SK-N-SH (cell line): ENCODE measurements around the gene FXYD5. TPM values are rescaled to one million over a fixed set of nuclear protein-coding genes. Genes with fewer than 3 reads are reported as not detected.

Experiments
- CTCF ChIA-PET: fragments of 300-600, 350-600 bp; formaldehyde crosslinking; extraction: SDS; loops from one replicate; lab custom pipeline; 2021; lab: Yijun Ruan, JAX
- POLR2A ChIA-PET: fragments of 350-600 bp; sonication (Branson Sonifier 250); formaldehyde crosslinking; extraction: SDS; loops from one replicate; lab custom pipeline; 2020; ENCODE audit warnings: antibody characterized with exemption, inconsistent platforms; lab: Yijun Ruan, JAX
- DNase-seq: peaks from one replicate; pipeline ENCODE4 v3.0.0; 2012
- H2AFZ ChIP-seq: fragments of 200-600 bp; sonication (generic); 2 replicates; pipeline ENCODE4 v1.8.1; 2016; ENCODE audit warnings: antibody characterized with exemption, mild to moderate bottlenecking, low read depth
- H3F3A ChIP-seq: fragments of 200-600 bp; sonication (generic); replicated peaks from 2 replicates; pipeline ENCODE3; 2016; ENCODE audit warnings: antibody characterized with exemption, mild to moderate bottlenecking; ENCODE audit not compliant: insufficient read depth
- H3K27ac ChIP-seq, 2 experiments: fragments of 200-500 bp in 1 of 2; fragments of 200-600 bp in 1 of 2; sonication (Bioruptor generic) in 1 of 2; sonication (generic), shearing (Covaris generic) in 1 of 2; 2 replicates each; pipeline versions ENCODE4 v1.5.1 to v1.6.1; 2014 to 2016; ENCODE audit warnings: low read depth in 2 of 2, inconsistent platforms in 1 of 2, low read length in 1 of 2, mild to moderate bottlenecking in 1 of 2, mixed read lengths in 1 of 2
- H3K27me3 ChIP-seq: fragments of 200-600 bp; sonication (generic), shearing (Covaris generic); 2 replicates; pipeline ENCODE4 v1.6.1; 2016; ENCODE audit warnings: mixed run types; ENCODE audit not compliant: insufficient read depth
- H3K36me3 ChIP-seq, 2 experiments: fragments of 200-500 bp in 1 of 2; fragments of 200-600 bp in 1 of 2; sonication (Bioruptor generic) in 1 of 2; sonication (generic) in 1 of 2; replicated peaks in 1 of 2; 2 replicates each; pipeline versions ENCODE3 to v1.5.1; 2014 to 2016; ENCODE audit warnings: low read length in 1 of 2, mild to moderate bottlenecking in 1 of 2; ENCODE audit not compliant: insufficient read depth in 2 of 2, control insufficient read depth in 1 of 2
- H3K4me1 ChIP-seq, 2 experiments: fragments of 200-500 bp in 1 of 2; fragments of 200-600 bp in 1 of 2; sonication (Bioruptor generic) in 1 of 2; sonication (generic), shearing (Covaris generic) in 1 of 2; 2 replicates each; pipeline versions ENCODE4 v1.5.1 to v1.6.1; 2014 to 2016; ENCODE audit warnings: low read depth in 1 of 2, low read length in 1 of 2, mixed run types in 1 of 2; ENCODE audit not compliant: insufficient read depth in 2 of 2, control insufficient read depth in 1 of 2
- H3K4me2 ChIP-seq: fragments of 200-600 bp; sonication (generic), shearing (Covaris generic); 2 replicates; pipeline ENCODE4 v1.6.1; 2017; ENCODE audit warnings: mixed run types
- H3K4me3 ChIP-seq, 2 experiments: fragments of 200-500 bp in 1 of 2; fragments of 200-600 bp in 1 of 2; sonication (Bioruptor generic) in 1 of 2; sonication (generic), shearing (Covaris generic) in 1 of 2; 2 replicates each; pipeline versions ENCODE4 v1.5.1 to v1.8.1; 2014 to 2016; ENCODE audit warnings: low read depth in 2 of 2, inconsistent platforms in 1 of 2, low read length in 1 of 2, mild to moderate bottlenecking in 1 of 2, mixed read lengths in 1 of 2, moderate library complexity in 1 of 2
- H3K79me2 ChIP-seq: fragments of 200-600 bp; sonication (generic); 2 replicates; pipeline ENCODE4 v1.8.1; 2017; ENCODE audit warnings: mild to moderate bottlenecking; ENCODE audit not compliant: insufficient read depth
- H3K9ac ChIP-seq: fragments of 200-600 bp; sonication (generic); 2 replicates; pipeline ENCODE4 v1.6.1; 2017; ENCODE audit warnings: mixed run types
- H3K9me2 ChIP-seq: fragments of 200-600 bp; sonication (generic); 2 replicates; pipeline ENCODE4 v1.6.1; 2017; ENCODE audit warnings: mixed run types
- H3K9me3 ChIP-seq: fragments of 200-600 bp; sonication (generic); 2 replicates; pipeline ENCODE4 v1.6.1; 2017; ENCODE audit warnings: mixed run types, mild to moderate bottlenecking, moderate library complexity
- H4K20me1 ChIP-seq: fragments of 200-600 bp; sonication (generic); 2 replicates; pipeline ENCODE4 v1.6.1; 2017; ENCODE audit warnings: mild to moderate bottlenecking, mixed run types; ENCODE audit not compliant: insufficient read depth
- EP300 ChIP-seq, 2 experiments: IDR thresholded peaks; 2 replicates each; pipeline versions ENCODE4 v1.4.0 to v1.6.1; 2012; ENCODE audit warnings: borderline replicate concordance in 1 of 2, low read depth in 1 of 2, low read length in 1 of 2
- MEF2A ChIP-seq: IDR thresholded peaks from 2 replicates; pipeline ENCODE4 v1.4.0; 2012; ENCODE audit warnings: low read depth, borderline replicate concordance
- MXI1 ChIP-seq: IDR thresholded peaks from 2 replicates; pipeline ENCODE4 v1.6.1; 2012; ENCODE audit warnings: mild to moderate bottlenecking, low read depth, low read length, improper control_type of control experiment
- NFIC ChIP-seq: IDR thresholded peaks from 2 replicates; pipeline ENCODE4 v1.4.0; 2012; ENCODE audit warnings: borderline replicate concordance
- POLR2AphosphoS5 ChIP-seq: IDR thresholded peaks from 2 replicates; pipeline ENCODE4 v1.6.1; 2012; ENCODE audit warnings: low read depth, low read length
- RAD21 ChIP-seq: IDR thresholded peaks from 2 replicates; pipeline ENCODE4 v1.6.1; 2012; ENCODE audit warnings: mild to moderate bottlenecking, low read length
- SIN3A ChIP-seq: IDR thresholded peaks from 2 replicates; pipeline ENCODE4 v1.6.1; 2012; ENCODE audit warnings: low read depth, mild to moderate bottlenecking, low read length, moderate library complexity, borderline replicate concordance
- TEAD4 ChIP-seq: IDR thresholded peaks from 2 replicates; pipeline ENCODE4 v1.4.0; 2012; ENCODE audit warnings: mild to moderate bottlenecking, borderline replicate concordance; ENCODE audit not compliant: insufficient read depth
- WGBS: methylation state at CpG from one replicate; pipeline ENCODE4 v1.1.6; 2017; ENCODE audit warnings: low lambda C conversion rate; 5-methylcytosine and 5-hydroxymethylcytosine counted together
- polyA plus RNA-seq, 3 experiments: library from polyadenylated mRNA; depleted of rRNA; stranded (reverse); fragments of >200 nt; gene quantifications; 2 replicates each; pipeline ENCODE4 v1.2.3, GENCODE V29; 2012
- TF ChIP-seq, protein P1 (sequence below): IDR thresholded peaks from 2 replicates; pipeline ENCODE4 v1.4.0; 2012; ENCODE audit warnings: low read depth, borderline replicate concordance
- TF ChIP-seq, protein P2 (sequence below): IDR thresholded peaks from 2 replicates; pipeline ENCODE4; 2012
- TF ChIP-seq, protein P3 (sequence below): IDR thresholded peaks from 2 replicates; pipeline ENCODE4 v1.4.0; 2012; ENCODE audit warnings: low read depth, borderline replicate concordance
- TF ChIP-seq, protein P4 (sequence below): IDR thresholded peaks from 2 replicates; pipeline ENCODE4 v1.6.1; 2012; ENCODE audit warnings: mild to moderate bottlenecking, low read depth, low read length, moderate library complexity

The FXYD5 gene
- polyA plus RNA-seq, 1 of the 3 experiments (the other 2 are of a cell fraction): 195 TPM

DNA sequence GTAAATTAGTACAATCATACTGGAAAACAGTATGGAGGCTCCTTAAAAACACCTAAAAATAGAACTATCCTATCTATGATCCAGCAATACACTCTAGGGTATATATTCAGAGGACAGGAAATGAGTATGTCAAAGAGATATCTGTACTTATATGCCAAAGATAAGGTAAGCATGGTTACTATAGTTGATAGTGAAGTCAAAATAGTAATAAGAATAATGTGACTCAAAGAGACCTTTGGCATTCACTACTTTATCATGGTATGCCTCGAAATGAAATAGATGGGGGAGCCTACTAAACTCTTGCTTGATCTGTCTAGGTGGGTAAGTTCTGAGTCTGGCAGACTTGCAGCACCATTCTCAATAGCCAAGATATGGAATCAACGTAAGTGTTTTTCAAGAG lies 30.3 kb downstream of the FXYD5 start:
- peaks cover 6% of the 10 kb centered on the region; the same call in 1 of the 2 replicates for H3K27me3 ChIP-seq
- H3K9ac ChIP-seq: no peak overlapping the region
- no peak overlapping the region for H3K4me3 ChIP-seq
- H3K27ac ChIP-seq: no peak overlapping the region
- H3K4me1 ChIP-seq: no peaks in the 10 kb centered on the region
- H3K4me2 ChIP-seq: no peak overlapping the region
- no peak for DNase-seq
- ChIA-PET CTCF (no interaction called here), POLR2A (no interaction called here)
- WGBS: 5% methylated on average over 2 of the region's 2 CpGs
- no peaks in the 10 kb centered on the region for H4K20me1 ChIP-seq
- no peak overlapping the region for H2AFZ ChIP-seq
- H3K9me2 ChIP-seq: no peaks in the 10 kb centered on the region
- no peaks in the 10 kb centered on the region for H3F3A ChIP-seq
- TF ChIP-seq TEAD4 (no peak), MXI1 (no peak), RAD21 (no peak), EP300 (IDR thresholded peaks at IDR 0.05; ENCODE audit: borderline replicate concordance in 1 of 2, low read depth in 1 of 2, low read length in 1 of 2) (no peak), NFIC (no peak), MEF2A (no peak), SIN3A (no peak), POLR2AphosphoS5 (no peak)
- TF ChIP-seq, protein P1, sequence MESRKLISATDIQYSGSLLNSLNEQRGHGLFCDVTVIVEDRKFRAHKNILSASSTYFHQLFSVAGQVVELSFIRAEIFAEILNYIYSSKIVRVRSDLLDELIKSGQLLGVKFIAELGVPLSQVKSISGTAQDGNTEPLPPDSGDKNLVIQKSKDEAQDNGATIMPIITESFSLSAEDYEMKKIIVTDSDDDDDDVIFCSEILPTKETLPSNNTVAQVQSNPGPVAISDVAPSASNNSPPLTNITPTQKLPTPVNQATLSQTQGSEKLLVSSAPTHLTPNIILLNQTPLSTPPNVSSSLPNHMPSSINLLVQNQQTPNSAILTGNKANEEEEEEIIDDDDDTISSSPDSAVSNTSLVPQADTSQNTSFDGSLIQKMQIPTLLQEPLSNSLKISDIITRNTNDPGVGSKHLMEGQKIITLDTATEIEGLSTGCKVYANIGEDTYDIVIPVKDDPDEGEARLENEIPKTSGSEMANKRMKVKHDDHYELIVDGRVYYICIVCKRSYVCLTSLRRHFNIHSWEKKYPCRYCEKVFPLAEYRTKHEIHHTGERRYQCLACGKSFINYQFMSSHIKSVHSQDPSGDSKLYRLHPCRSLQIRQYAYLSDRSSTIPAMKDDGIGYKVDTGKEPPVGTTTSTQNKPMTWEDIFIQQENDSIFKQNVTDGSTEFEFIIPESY: no peak
- TF ChIP-seq, protein P2, sequence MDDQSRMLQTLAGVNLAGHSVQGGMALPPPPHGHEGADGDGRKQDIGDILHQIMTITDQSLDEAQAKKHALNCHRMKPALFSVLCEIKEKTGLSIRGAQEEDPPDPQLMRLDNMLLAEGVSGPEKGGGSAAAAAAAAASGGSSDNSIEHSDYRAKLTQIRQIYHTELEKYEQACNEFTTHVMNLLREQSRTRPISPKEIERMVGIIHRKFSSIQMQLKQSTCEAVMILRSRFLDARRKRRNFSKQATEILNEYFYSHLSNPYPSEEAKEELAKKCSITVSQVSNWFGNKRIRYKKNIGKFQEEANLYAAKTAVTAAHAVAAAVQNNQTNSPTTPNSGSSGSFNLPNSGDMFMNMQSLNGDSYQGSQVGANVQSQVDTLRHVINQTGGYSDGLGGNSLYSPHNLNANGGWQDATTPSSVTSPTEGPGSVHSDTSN: no peak
- TF ChIP-seq, protein P3, sequence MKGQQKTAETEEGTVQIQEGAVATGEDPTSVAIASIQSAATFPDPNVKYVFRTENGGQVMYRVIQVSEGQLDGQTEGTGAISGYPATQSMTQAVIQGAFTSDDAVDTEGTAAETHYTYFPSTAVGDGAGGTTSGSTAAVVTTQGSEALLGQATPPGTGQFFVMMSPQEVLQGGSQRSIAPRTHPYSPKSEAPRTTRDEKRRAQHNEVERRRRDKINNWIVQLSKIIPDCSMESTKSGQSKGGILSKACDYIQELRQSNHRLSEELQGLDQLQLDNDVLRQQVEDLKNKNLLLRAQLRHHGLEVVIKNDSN: no peak
- TF ChIP-seq, protein P4, sequence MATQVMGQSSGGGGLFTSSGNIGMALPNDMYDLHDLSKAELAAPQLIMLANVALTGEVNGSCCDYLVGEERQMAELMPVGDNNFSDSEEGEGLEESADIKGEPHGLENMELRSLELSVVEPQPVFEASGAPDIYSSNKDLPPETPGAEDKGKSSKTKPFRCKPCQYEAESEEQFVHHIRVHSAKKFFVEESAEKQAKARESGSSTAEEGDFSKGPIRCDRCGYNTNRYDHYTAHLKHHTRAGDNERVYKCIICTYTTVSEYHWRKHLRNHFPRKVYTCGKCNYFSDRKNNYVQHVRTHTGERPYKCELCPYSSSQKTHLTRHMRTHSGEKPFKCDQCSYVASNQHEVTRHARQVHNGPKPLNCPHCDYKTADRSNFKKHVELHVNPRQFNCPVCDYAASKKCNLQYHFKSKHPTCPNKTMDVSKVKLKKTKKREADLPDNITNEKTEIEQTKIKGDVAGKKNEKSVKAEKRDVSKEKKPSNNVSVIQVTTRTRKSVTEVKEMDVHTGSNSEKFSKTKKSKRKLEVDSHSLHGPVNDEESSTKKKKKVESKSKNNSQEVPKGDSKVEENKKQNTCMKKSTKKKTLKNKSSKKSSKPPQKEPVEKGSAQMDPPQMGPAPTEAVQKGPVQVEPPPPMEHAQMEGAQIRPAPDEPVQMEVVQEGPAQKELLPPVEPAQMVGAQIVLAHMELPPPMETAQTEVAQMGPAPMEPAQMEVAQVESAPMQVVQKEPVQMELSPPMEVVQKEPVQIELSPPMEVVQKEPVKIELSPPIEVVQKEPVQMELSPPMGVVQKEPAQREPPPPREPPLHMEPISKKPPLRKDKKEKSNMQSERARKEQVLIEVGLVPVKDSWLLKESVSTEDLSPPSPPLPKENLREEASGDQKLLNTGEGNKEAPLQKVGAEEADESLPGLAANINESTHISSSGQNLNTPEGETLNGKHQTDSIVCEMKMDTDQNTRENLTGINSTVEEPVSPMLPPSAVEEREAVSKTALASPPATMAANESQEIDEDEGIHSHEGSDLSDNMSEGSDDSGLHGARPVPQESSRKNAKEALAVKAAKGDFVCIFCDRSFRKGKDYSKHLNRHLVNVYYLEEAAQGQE: no peak
- no peaks in the 10 kb centered on the region for H3K36me3 ChIP-seq
- peaks cover 3% of the 10 kb centered on the region; the same call in 1 of the 2 replicates for H3K9me3 ChIP-seq
- H3K79me2 ChIP-seq: no peaks in the 10 kb centered on the region
